Measurements from ENCODE around the gene ARMH3. TPM values are rescaled to one million over a fixed set of nuclear protein-coding genes. Genes with fewer than 3 reads are reported as not detected.

ARMH3 gene
- total RNA-seq, 4 donors from 2014 or later, result 9.7 to 14.9 (median 13.4) TPM

GRCh38 chr10:101997803-101998202 lies 58.2 kb downstream of the ARMH3 start:
- H3K27me3 ChIP-seq, result no peaks in the 10 kb centered on the region
- intact Hi-C loops (cut with DNase I; ENCODE audit: low total_unique reads), result no loop called here
- DNase-seq (no peak), ATAC-seq (no peak)
- H3K4me1 ChIP-seq, result no peaks in the 10 kb centered on the region
- H3K4me3 ChIP-seq, result no peak overlapping the region
- H3K36me3 ChIP-seq, result peaks cover 0 to 61% of the 10 kb centered on the region in 2 donors
- H3K9me3 ChIP-seq, result no peaks in the 10 kb centered on the region
- in situ Hi-C loops (cut with MboI; ENCODE audit: low sequenced_read_pairs in 4 of 4), result no loop called here
- no peak overlapping the region for H3K27ac ChIP-seq
- no peak for TF ChIP-seq POLR2A (IDR thresholded peaks at IDR 0.05)
- no peak for TF ChIP-seq CTCF (IDR thresholded peaks at IDR 0.05 in 4 of 5, conservative IDR thresholded peaks at IDR 0.05 in 1 of 5)

DNA sequence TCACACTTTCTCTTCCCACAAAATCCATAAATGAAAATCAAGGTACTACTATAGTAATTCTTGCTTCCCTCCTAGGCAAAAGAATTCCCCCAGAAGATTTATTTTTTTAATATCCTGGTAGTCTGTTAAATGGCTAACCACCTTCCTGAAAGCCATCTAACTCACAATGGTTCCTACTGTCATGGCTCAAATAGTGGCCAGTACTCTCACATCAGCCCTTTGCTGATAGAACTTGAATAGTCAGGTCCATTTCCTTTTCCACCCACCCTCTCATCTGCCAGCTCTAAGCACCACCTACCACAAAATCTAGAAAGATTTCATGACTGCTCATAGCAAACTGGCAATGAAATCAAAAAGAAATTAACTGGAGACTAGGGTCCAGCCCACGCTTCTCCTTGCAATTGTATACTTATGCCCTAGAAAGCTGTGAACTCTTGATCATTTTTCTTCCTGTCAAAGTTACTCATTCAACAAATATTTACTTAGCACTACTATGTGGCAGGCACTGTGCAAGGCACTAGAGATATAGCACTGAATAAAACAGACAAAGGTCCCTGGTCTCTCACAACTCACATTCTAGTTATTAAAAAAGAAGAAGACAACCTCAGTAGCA lies 60.4 kb downstream of the ARMH3 start:
- TF ChIP-seq POLR2A (IDR thresholded peaks at IDR 0.05) (no peak), CTCF (IDR thresholded peaks at IDR 0.05 in 4 of 5, conservative IDR thresholded peaks at IDR 0.05 in 1 of 5) (no peak)
- ATAC-seq (no peak), DNase-seq (no peak)
- intact Hi-C loops (cut with DNase I; ENCODE audit: low total_unique reads), result no loop called here
- H3K27me3 ChIP-seq, result no peaks in the 10 kb centered on the region
- H3K27ac ChIP-seq, result no peak overlapping the region
- no peaks in the 10 kb centered on the region for H3K4me1 ChIP-seq
- peaks cover 0 to 70% of the 10 kb centered on the region in 2 donors for H3K36me3 ChIP-seq
- H3K4me3 ChIP-seq, result no peak overlapping the region
- no peaks in the 10 kb centered on the region for H3K9me3 ChIP-seq
- in situ Hi-C loops (cut with MboI; ENCODE audit: low sequenced_read_pairs in 4 of 4), result no loop called here

- H3K27me3 ChIP-seq, result no peaks in the 10 kb centered on the region
- no peaks in the 10 kb centered on the region for H3K4me1 ChIP-seq
- H3K4me3 ChIP-seq, result no peak overlapping the region
- ATAC-seq (no peak), DNase-seq (no peak)
- no peak overlapping the region for H3K27ac ChIP-seq
- TF ChIP-seq CTCF (IDR thresholded peaks at IDR 0.05 in 4 of 5, conservative IDR thresholded peaks at IDR 0.05 in 1 of 5), result no peak
- no peak for TF ChIP-seq POLR2A (IDR thresholded peaks at IDR 0.05)
- intact Hi-C loops (cut with DNase I; ENCODE audit: low total_unique reads), result no loop called here
- H3K36me3 ChIP-seq, result peaks cover 0 to 69% of the 10 kb centered on the region in 2 donors
- in situ Hi-C loops (cut with MboI; ENCODE audit: low sequenced_read_pairs in 4 of 4), result no loop called here
- no peaks in the 10 kb centered on the region for H3K9me3 ChIP-seq
These were observed 62.2 kb downstream of the ARMH3 start for GRCh38 chr10:101993651-101994200.

DNA sequence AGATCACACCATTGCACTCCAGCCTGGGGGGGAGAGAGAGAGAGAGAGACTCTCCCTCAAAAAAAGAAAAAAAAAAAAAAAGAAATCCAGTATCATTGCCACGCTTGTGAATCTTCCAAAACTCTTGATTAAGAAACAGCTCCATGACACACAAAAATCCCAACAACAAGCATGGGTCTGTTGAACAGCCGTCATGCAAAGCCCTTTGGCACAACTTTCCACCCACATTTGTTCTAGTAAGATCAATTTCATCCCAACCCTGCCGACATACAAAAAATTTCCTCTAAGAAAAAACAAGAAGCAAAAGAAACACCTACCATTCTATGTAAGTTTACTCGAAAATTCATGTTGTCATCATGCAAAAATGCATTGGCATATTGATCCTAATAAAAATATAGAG lies 62.8 kb downstream of the ARMH3 start:
- intact Hi-C loops (cut with DNase I; ENCODE audit: low total_unique reads) (no loop called here), in situ Hi-C loops (cut with MboI; ENCODE audit: low sequenced_read_pairs in 4 of 4) (no loop called here)
- peaks cover 0 to 72% of the 10 kb centered on the region in 2 donors for H3K36me3 ChIP-seq
- H3K27me3 ChIP-seq, result no peaks in the 10 kb centered on the region
- H3K27ac ChIP-seq, result no peak overlapping the region
- H3K4me1 ChIP-seq, result no peaks in the 10 kb centered on the region
- ATAC-seq (no peak), DNase-seq (no peak)
- no peak overlapping the region for H3K4me3 ChIP-seq
- no peaks in the 10 kb centered on the region for H3K9me3 ChIP-seq
- TF ChIP-seq CTCF (IDR thresholded peaks at IDR 0.05 in 4 of 5, conservative IDR thresholded peaks at IDR 0.05 in 1 of 5), result no peak
- TF ChIP-seq POLR2A (IDR thresholded peaks at IDR 0.05), result no peak

Data from gastrocnemius medialis (tissue), 4 donors.